ENCODE data around the gene NID2.

NID2 gene

DNA sequence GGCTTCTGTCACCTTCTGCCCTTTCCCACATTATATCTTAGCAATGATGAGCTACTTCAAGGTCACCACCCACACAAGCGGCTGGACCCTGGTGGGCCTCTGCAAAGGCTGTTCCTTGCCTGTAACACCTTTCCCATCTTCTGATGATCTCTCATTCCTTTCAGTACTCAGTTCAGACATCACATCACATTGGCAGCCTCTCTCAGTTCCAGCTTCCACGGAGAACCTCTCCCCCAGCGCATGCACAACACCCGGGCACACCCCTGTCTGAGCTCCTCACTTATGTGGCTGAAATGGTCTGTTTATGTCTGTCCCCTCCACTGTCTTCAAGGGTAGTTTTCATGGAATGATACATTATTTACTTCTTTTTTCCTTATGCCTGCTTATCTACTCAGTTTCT is 6.5 kb upstream of the NID2 start:
- TF ChIP-seq, protein P1, sequence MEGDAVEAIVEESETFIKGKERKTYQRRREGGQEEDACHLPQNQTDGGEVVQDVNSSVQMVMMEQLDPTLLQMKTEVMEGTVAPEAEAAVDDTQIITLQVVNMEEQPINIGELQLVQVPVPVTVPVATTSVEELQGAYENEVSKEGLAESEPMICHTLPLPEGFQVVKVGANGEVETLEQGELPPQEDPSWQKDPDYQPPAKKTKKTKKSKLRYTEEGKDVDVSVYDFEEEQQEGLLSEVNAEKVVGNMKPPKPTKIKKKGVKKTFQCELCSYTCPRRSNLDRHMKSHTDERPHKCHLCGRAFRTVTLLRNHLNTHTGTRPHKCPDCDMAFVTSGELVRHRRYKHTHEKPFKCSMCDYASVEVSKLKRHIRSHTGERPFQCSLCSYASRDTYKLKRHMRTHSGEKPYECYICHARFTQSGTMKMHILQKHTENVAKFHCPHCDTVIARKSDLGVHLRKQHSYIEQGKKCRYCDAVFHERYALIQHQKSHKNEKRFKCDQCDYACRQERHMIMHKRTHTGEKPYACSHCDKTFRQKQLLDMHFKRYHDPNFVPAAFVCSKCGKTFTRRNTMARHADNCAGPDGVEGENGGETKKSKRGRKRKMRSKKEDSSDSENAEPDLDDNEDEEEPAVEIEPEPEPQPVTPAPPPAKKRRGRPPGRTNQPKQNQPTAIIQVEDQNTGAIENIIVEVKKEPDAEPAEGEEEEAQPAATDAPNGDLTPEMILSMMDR (conservative IDR thresholded peaks at IDR 0.05; ENCODE audit: low read length), result no peak
- DNase-seq (ENCODE audit: low read depth), result no peak
- H3K4me3 ChIP-seq (ENCODE audit: low read length), result no peak overlapping the region

DNA sequence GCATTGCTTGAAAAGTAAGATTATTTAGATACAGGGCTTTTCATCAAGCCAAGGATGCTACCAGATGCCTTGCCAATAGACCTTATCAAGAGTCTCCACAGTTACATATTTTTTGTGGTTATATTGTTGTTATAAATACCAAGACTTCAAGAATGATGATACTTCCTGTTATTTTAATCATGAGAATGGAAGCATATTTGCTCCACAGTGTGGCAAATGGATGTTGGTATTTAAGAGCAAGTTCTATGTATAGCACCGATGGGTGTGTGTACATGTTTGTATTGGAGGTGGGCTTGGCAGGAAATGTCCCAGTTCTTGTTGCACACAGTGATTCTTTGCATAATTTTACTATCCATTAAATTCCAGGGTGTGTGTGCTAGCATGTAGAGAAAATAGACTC is 4.4 kb upstream of the NID2 start:
- DNase-seq (ENCODE audit: low read depth), result peak; percentile 34
- no peak overlapping the region for H3K4me3 ChIP-seq (ENCODE audit: low read length)
- TF ChIP-seq, protein P1 (conservative IDR thresholded peaks at IDR 0.05; ENCODE audit: low read length), result no peak

DNA sequence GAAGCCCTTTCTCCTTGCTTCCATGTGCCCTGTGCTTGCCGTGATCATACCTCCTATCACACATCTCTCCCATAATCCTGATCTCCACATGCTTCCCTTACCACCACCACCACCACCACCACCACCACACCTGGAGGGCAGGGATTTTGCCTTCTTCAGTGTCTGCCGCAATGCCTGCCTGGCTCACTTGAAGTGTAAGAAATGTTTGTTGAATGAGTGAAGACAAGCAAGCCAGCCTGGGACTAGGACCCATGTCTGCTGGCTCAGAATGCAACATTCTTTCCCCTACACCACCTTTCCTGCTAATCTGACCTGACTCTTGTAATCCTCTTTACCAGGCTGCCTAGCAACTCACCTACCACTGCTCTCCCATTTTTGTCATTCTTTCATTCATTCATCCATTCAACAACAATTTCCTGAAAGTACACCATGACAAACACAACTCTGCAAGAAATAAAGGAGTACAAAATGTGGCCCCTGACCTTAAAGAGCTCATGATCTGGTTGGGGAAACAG is 3.5 kb upstream of the NID2 start:
- TF ChIP-seq, protein P1 (conservative IDR thresholded peaks at IDR 0.05; ENCODE audit: low read length), result no peak
- H3K4me3 ChIP-seq (ENCODE audit: low read length), result no peak overlapping the region
- no peak for DNase-seq (ENCODE audit: low read depth)

DNA sequence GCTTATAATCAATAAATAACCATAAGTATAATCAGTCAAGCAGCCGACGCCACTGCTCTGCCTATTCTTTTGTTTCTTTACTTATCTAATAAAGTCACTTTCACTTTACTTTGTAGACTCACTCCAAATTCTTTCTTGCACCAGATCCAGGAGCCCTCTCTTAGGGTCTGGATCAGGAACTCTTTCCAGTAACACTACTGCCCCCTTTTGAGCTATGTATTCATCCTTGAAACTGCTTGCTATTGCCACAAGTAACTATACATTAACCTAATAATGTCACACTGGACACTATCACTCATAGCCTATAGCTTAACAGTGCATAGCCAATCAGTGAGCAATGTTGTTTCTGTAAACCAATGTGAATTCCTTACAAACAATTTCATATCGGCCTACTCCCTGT is 2.8 kb upstream of the NID2 start:
- H3K4me3 ChIP-seq (ENCODE audit: low read length), result no peak overlapping the region
- no peak for DNase-seq (ENCODE audit: low read depth)
- TF ChIP-seq, protein P1 (conservative IDR thresholded peaks at IDR 0.05; ENCODE audit: low read length), result peak; percentile 36

DNA sequence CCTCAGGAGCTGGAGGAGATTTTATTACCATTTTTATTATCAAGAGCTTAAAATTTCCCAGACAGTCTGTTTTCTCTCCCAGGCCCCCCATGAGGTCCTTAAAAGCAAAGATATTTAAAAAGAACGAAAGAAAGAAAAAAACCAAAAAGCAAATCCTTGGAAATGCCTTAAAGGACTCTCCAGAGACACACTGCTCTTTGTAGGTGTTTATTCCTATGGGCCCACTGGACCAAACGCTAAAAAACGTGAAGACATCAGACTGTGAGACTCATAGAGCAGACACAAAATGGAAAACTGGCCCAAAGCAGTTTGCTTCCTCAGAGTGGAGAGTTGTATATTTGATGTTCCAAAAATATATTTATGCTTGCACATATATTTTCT is 1.2 kb upstream of the NID2 start:
- DNase-seq (ENCODE audit: low read depth), result no peak
- TF ChIP-seq, protein P1 (conservative IDR thresholded peaks at IDR 0.05; ENCODE audit: low read length), result no peak
- H3K4me3 ChIP-seq (ENCODE audit: low read length), result peak overlapping the region; percentile 82

DNA sequence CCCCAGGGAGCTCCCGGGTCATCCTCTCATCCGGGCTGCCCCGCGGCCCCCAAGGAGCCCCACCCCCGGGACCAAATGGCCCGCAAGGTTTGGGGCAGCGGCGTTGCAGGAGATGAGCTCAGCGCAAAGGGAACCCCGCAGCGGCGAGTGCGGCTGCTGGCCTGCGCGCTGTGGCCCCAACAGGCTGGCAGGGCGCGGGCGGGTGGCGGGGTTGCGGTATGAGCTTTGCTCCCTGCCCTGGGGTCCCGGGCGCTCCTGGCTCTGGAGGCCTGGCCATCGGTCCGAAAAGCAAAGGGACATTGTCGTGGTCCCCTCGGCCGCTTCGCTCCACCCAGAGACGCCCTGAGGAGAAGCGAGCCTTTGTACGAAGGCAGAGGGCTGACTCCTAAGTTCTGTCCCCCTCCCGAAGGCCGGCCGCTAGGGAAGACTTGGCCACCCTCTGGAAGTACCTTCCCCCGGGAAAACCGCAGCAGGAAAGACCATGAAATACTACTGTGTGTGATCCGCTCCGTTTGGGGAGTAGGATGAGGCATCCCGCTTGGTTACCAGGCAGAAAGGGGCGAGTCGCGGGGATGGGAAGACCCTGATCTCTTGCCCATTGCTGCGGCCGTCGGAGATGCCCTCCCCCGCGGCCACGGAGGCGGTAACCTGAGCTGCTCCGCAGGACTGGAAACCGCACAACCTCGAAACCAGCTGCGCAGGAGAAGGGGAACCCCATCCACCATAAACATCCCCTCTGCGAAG is 620 bp upstream of the NID2 start:
- TF ChIP-seq, protein P1 (conservative IDR thresholded peaks at IDR 0.05; ENCODE audit: low read length), result peak; percentile 12; the same call in 1 of the 2 replicates
- DNase-seq (ENCODE audit: low read depth), result peak; percentile 60
- H3K4me3 ChIP-seq (ENCODE audit: low read length), result peak overlapping the region; percentile 82

Data from AG10803 (cell line).